Measurements from ENCODE around the gene GGA2.
A peak's percentile ranks its signal among the peaks of the same experiment; 100 is the strongest.

The GGA2 gene

GRCh38 chr16:23519282-23519681 lies 9.0 kb upstream of the GGA2 start:
- no peaks in the 10 kb centered on the region for H3K27me3 ChIP-seq (ENCODE audit: insufficient read depth, low read length)
- H3K18ac ChIP-seq (ENCODE audit: low read length): no peak overlapping the region
- no peak overlapping the region for H2BK120ac ChIP-seq (ENCODE audit: insufficient read depth, low read length, poor library complexity)
- no peak overlapping the region for H4K91ac ChIP-seq (ENCODE audit: low read depth, low read length)
- no peaks in the 10 kb centered on the region for H3K79me2 ChIP-seq (ENCODE audit: control insufficient read depth, insufficient read depth, low read length, poor library complexity)
- no peaks in the 10 kb centered on the region for H3K79me1 ChIP-seq (ENCODE audit: low read length)
- no peak overlapping the region for H3K4ac ChIP-seq (ENCODE audit: low read depth, low read length)
- H2AK5ac ChIP-seq (ENCODE audit: low read length): no peak overlapping the region
- peaks cover 10 to 21% of the 10 kb centered on the region in 2 experiments for H3K36me3 ChIP-seq (ENCODE audit: control insufficient read depth in 1 of 2, insufficient read depth in 2 of 2, low read length in 2 of 2)
- H3K23ac ChIP-seq (ENCODE audit: low read length): no peak overlapping the region
- H3K27ac ChIP-seq (ENCODE audit: low read depth, low read length): no peak overlapping the region
- H3K4me3 ChIP-seq (ENCODE audit: low read depth, low read length): no peak overlapping the region
- no peak overlapping the region for H2BK5ac ChIP-seq (ENCODE audit: low read depth, low read length, poor library complexity)
- DNase-seq: no peak
- WGBS (ENCODE audit: extremely low coverage, insufficient coverage, insufficient read length): no CpG with 5 or more reads among the region's 5 CpGs
- H3K14ac ChIP-seq (ENCODE audit: low read length): no peak overlapping the region
- no peak overlapping the region for H2BK12ac ChIP-seq (ENCODE audit: low read length)
- no peak overlapping the region for H4K8ac ChIP-seq (ENCODE audit: low read depth, low read length)
- H2AFZ ChIP-seq (ENCODE audit: insufficient read depth, low read length, poor library complexity): no peak overlapping the region
- no peak overlapping the region for H4K12ac ChIP-seq (ENCODE audit: low read depth, low read length)
- no peak overlapping the region for H3K9ac ChIP-seq (ENCODE audit: low read length)
- H3K9me3 ChIP-seq (ENCODE audit: insufficient read depth, low read depth, low read length): no peaks in the 10 kb centered on the region
- H3K4me2 ChIP-seq (ENCODE audit: low read length): no peak overlapping the region
- no peaks in the 10 kb centered on the region for H3K4me1 ChIP-seq (ENCODE audit: control insufficient read depth in 1 of 2, insufficient read depth in 2 of 2, low read length in 2 of 2)

DNA sequence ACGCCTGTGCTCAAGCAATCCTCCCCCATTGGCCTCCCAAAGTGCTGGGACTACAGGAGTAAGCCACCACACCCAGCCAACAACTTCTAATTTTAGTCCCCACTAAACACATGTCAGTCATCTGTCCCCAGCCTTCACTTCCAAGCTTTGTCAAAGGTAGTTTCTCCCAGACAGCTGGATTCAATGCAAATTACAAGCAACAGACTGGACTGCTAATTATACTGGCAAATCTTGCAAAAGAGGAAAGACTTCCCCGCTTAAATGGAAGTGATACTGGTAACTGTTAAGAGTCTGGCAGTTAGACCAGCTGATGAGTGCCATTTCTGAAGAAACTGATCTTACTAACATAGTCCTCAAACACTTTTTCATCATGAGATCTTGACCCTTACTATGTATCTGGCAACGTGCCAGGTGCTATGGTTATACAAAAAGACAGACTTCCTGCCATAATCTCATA lies 8.2 kb upstream of the GGA2 start:
- Histone ChIP-seq H3K4me3 (ENCODE audit: low read depth, low read length) (no peak overlapping the region), H3K27ac (ENCODE audit: low read depth, low read length) (no peak overlapping the region), H3K4me1 (ENCODE audit: control insufficient read depth in 1 of 2, insufficient read depth in 2 of 2, low read length in 2 of 2) (no peaks in the 10 kb centered on the region), H2AFZ (ENCODE audit: insufficient read depth, low read length, poor library complexity) (no peak overlapping the region), H3K14ac (ENCODE audit: low read length) (no peak overlapping the region), H3K79me1 (ENCODE audit: low read length) (no peaks in the 10 kb centered on the region), H4K12ac (ENCODE audit: low read depth, low read length) (no peak overlapping the region), H2BK120ac (ENCODE audit: insufficient read depth, low read length, poor library complexity) (no peak overlapping the region), H4K8ac (ENCODE audit: low read depth, low read length) (no peak overlapping the region), H2BK12ac (ENCODE audit: low read length) (no peak overlapping the region), H3K4ac (ENCODE audit: low read depth, low read length) (no peak overlapping the region), H4K91ac (ENCODE audit: low read depth, low read length) (no peak overlapping the region), H3K27me3 (ENCODE audit: insufficient read depth, low read length) (no peaks in the 10 kb centered on the region), H3K79me2 (ENCODE audit: control insufficient read depth, insufficient read depth, low read length, poor library complexity) (no peaks in the 10 kb centered on the region), H3K36me3 (ENCODE audit: control insufficient read depth in 1 of 2, insufficient read depth in 2 of 2, low read length in 2 of 2) (peaks cover 6 to 16% of the 10 kb centered on the region in 2 experiments), H3K23ac (ENCODE audit: low read length) (no peak overlapping the region), H3K9ac (ENCODE audit: low read length) (no peak overlapping the region), H3K18ac (ENCODE audit: low read length) (no peak overlapping the region), H3K9me3 (ENCODE audit: insufficient read depth, low read depth, low read length) (no peaks in the 10 kb centered on the region), H2AK5ac (ENCODE audit: low read length) (no peak overlapping the region), H2BK5ac (ENCODE audit: low read depth, low read length, poor library complexity) (no peak overlapping the region), H3K4me2 (ENCODE audit: low read length) (no peak overlapping the region)
- no peak for DNase-seq
- WGBS (ENCODE audit: extremely low coverage, insufficient coverage, insufficient read length): no CpG with 5 or more reads among the region's 3 CpGs

- Histone ChIP-seq H4K91ac (ENCODE audit: low read depth, low read length) (no peak overlapping the region), H2BK12ac (ENCODE audit: low read length) (no peak overlapping the region), H3K4me2 (ENCODE audit: low read length) (no peak overlapping the region), H3K36me3 (ENCODE audit: control insufficient read depth in 1 of 2, insufficient read depth in 2 of 2, low read length in 2 of 2) (peaks cover 0 to 7% of the 10 kb centered on the region in 2 experiments), H2BK120ac (ENCODE audit: insufficient read depth, low read length, poor library complexity) (no peak overlapping the region), H3K23ac (ENCODE audit: low read length) (no peak overlapping the region), H2AK5ac (ENCODE audit: low read length) (no peak overlapping the region), H3K14ac (ENCODE audit: low read length) (no peak overlapping the region), H3K4me1 (ENCODE audit: control insufficient read depth in 1 of 2, insufficient read depth in 2 of 2, low read length in 2 of 2) (peaks cover 0 to 4% of the 10 kb centered on the region in 2 experiments), H3K27me3 (ENCODE audit: insufficient read depth, low read length) (no peaks in the 10 kb centered on the region), H3K79me2 (ENCODE audit: control insufficient read depth, insufficient read depth, low read length, poor library complexity) (no peaks in the 10 kb centered on the region), H2BK5ac (ENCODE audit: low read depth, low read length, poor library complexity) (no peak overlapping the region), H3K9ac (ENCODE audit: low read length) (no peak overlapping the region), H4K8ac (ENCODE audit: low read depth, low read length) (no peak overlapping the region), H3K79me1 (ENCODE audit: low read length) (no peaks in the 10 kb centered on the region), H4K12ac (ENCODE audit: low read depth, low read length) (no peak overlapping the region), H3K9me3 (ENCODE audit: insufficient read depth, low read depth, low read length) (no peaks in the 10 kb centered on the region), H3K27ac (ENCODE audit: low read depth, low read length) (no peak overlapping the region), H3K18ac (ENCODE audit: low read length) (no peak overlapping the region), H2AFZ (ENCODE audit: insufficient read depth, low read length, poor library complexity) (no peak overlapping the region), H3K4me3 (ENCODE audit: low read depth, low read length) (peak overlapping the region; percentile 28), H3K4ac (ENCODE audit: low read depth, low read length) (no peak overlapping the region)
- no CpG with 5 or more reads among the region's 4 CpGs for WGBS (ENCODE audit: extremely low coverage, insufficient coverage, insufficient read length)
- DNase-seq: no peak
These were observed 6.3 kb upstream of the GGA2 start for GRCh38 chr16:23516366-23517137.

DNA sequence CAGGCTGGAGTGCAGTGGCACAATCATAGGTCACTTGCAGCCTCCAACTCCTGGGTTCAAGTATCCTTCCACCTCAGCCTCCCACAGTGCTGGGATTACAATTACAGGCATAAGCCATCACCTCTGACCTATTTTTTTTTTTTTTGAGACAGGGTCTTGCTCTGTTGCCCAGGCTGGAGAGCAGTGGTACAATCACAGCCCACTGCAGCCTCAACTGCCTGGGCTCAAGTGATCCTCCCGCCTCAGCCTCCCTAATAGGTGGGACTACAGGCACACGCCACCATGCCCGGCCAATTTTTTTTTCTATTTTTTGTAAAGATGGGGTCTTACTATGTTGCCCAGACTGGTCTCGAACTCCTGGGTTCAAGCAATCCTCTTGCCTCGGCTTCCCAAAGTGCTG lies 5.6 kb upstream of the GGA2 start:
- Histone ChIP-seq H2BK5ac (ENCODE audit: low read depth, low read length, poor library complexity) (no peak overlapping the region), H3K9ac (ENCODE audit: low read length) (no peak overlapping the region), H4K12ac (ENCODE audit: low read depth, low read length) (no peak overlapping the region), H4K91ac (ENCODE audit: low read depth, low read length) (no peak overlapping the region), H3K18ac (ENCODE audit: low read length) (no peak overlapping the region), H3K14ac (ENCODE audit: low read length) (no peak overlapping the region), H2AK5ac (ENCODE audit: low read length) (no peak overlapping the region), H3K79me2 (ENCODE audit: control insufficient read depth, insufficient read depth, low read length, poor library complexity) (no peaks in the 10 kb centered on the region), H3K79me1 (ENCODE audit: low read length) (no peaks in the 10 kb centered on the region), H2BK12ac (ENCODE audit: low read length) (no peak overlapping the region), H3K27me3 (ENCODE audit: insufficient read depth, low read length) (no peaks in the 10 kb centered on the region), H3K36me3 (ENCODE audit: control insufficient read depth in 1 of 2, insufficient read depth in 2 of 2, low read length in 2 of 2) (peaks cover 0 to 7% of the 10 kb centered on the region in 2 experiments), H2BK120ac (ENCODE audit: insufficient read depth, low read length, poor library complexity) (no peak overlapping the region), H3K4me2 (ENCODE audit: low read length) (no peak overlapping the region), H3K4ac (ENCODE audit: low read depth, low read length) (no peak overlapping the region), H3K4me1 (ENCODE audit: control insufficient read depth in 1 of 2, insufficient read depth in 2 of 2, low read length in 2 of 2) (peaks cover 0 to 4% of the 10 kb centered on the region in 2 experiments), H3K9me3 (ENCODE audit: insufficient read depth, low read depth, low read length) (no peaks in the 10 kb centered on the region), H4K8ac (ENCODE audit: low read depth, low read length) (no peak overlapping the region), H3K4me3 (ENCODE audit: low read depth, low read length) (no peak overlapping the region), H3K23ac (ENCODE audit: low read length) (no peak overlapping the region), H2AFZ (ENCODE audit: insufficient read depth, low read length, poor library complexity) (no peak overlapping the region), H3K27ac (ENCODE audit: low read depth, low read length) (no peak overlapping the region)
- no peak for DNase-seq
- no CpG with 5 or more reads among the region's 5 CpGs for WGBS (ENCODE audit: extremely low coverage, insufficient coverage, insufficient read length)
